ENCODE measurements around the gene ZNF674.
"Not testable (repeated sequence)": the region's sequence is repeated elsewhere in the genome, so short reads cannot be mapped to it uniquely, and the experiment has no call there.

DNA sequence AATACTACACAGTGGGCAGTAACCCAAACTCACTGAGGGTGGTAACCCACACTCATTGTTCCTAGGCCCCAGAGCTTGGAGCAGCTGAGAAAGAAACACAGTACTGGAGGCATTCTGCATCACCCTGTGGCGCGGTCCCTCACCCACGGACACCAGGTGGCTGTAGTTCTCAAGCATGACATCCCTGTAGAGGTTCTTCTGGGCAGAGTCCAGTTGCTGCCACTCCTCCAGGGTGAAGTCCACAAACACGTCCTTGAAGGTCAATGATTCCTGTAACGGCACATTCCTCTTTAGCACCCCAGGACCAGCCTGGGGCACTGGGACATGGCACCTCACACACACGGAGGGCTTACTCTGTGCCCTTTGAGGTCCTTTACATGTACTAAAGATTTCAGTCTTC, 16.6 kb downstream of the ZNF674 start:
- not testable (repeated sequence) for TF ChIP-seq RAD21 (conservative IDR thresholded peaks at IDR 0.05); EP300 (conservative IDR thresholded peaks at IDR 0.05; ENCODE audit: poor library complexity, severe bottlenecking); CTCF (IDR thresholded peaks at IDR 0.05; ENCODE audit: poor library complexity, severe bottlenecking)

Measured in neural cell (in vitro differentiated cells).